ENCODE results near the gene GCN1. TPM values are rescaled to one million over a fixed set of nuclear protein-coding genes. Genes with fewer than 3 reads are reported as not detected.

The GCN1 gene
- total RNA-seq, 4 donors from 2014 or later = 39.5 to 117 (median 63.7) TPM

GRCh38 chr12:120157678-120158077, 36.8 kb downstream of the GCN1 start:
- Histone ChIP-seq H3K4me3 (no peak overlapping the region), H3K4me1 (no peaks in the 10 kb centered on the region), H3K27me3 (no peaks in the 10 kb centered on the region), H3K27ac (no peak overlapping the region), H3K9me3 (no peaks in the 10 kb centered on the region), H3K36me3 (peaks cover 62 to 100% (median 91%) of the 10 kb centered on the region in 3 donors)
- intact Hi-C loops (cut with DNase I) = no loop called here
- no peak for DNase-seq
- 70 to 86% methylated on average over 8 to 10 of the region's 11 CpGs for WGBS, 2 donors
- TF ChIP-seq, protein P1, sequence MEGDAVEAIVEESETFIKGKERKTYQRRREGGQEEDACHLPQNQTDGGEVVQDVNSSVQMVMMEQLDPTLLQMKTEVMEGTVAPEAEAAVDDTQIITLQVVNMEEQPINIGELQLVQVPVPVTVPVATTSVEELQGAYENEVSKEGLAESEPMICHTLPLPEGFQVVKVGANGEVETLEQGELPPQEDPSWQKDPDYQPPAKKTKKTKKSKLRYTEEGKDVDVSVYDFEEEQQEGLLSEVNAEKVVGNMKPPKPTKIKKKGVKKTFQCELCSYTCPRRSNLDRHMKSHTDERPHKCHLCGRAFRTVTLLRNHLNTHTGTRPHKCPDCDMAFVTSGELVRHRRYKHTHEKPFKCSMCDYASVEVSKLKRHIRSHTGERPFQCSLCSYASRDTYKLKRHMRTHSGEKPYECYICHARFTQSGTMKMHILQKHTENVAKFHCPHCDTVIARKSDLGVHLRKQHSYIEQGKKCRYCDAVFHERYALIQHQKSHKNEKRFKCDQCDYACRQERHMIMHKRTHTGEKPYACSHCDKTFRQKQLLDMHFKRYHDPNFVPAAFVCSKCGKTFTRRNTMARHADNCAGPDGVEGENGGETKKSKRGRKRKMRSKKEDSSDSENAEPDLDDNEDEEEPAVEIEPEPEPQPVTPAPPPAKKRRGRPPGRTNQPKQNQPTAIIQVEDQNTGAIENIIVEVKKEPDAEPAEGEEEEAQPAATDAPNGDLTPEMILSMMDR (IDR thresholded peaks at IDR 0.05) = no peak
- TF ChIP-seq POLR2A (IDR thresholded peaks at IDR 0.05) = no peak

- no peak overlapping the region for H3K27ac ChIP-seq
- no peaks in the 10 kb centered on the region for H3K27me3 ChIP-seq
- H3K4me3 ChIP-seq = no peak overlapping the region
- H3K9me3 ChIP-seq = no peaks in the 10 kb centered on the region
- intact Hi-C loops (cut with DNase I) = no loop called here
- H3K4me1 ChIP-seq = no peaks in the 10 kb centered on the region
- peaks cover 52 to 99% (median 82%) of the 10 kb centered on the region in 3 donors for H3K36me3 ChIP-seq
- no peak for DNase-seq
- TF ChIP-seq POLR2A (IDR thresholded peaks at IDR 0.05) = no peak
- TF ChIP-seq, protein P1 (IDR thresholded peaks at IDR 0.05) = no peak
- WGBS, 2 donors = 64 to 93% methylated on average over 14 to 15 of the region's 22 CpGs
These were observed 37.9 kb downstream of the GCN1 start for GRCh38 chr12:120156315-120157259.

GRCh38 chr12:120155072-120155471, 39.4 kb downstream of the GCN1 start:
- H3K4me3 ChIP-seq = no peak overlapping the region
- H3K27ac ChIP-seq = no peak overlapping the region
- no peak for DNase-seq
- intact Hi-C loops (cut with DNase I) = no loop called here
- 89 to 93% methylated on average over 6 to 7 of the region's 15 CpGs for WGBS, 2 donors
- no peaks in the 10 kb centered on the region for H3K27me3 ChIP-seq
- H3K4me1 ChIP-seq = no peaks in the 10 kb centered on the region
- peaks cover 49 to 99% (median 77%) of the 10 kb centered on the region in 3 donors for H3K36me3 ChIP-seq
- H3K9me3 ChIP-seq = no peaks in the 10 kb centered on the region
- no peak for TF ChIP-seq POLR2A (IDR thresholded peaks at IDR 0.05)
- TF ChIP-seq, protein P1 (IDR thresholded peaks at IDR 0.05) = no peak

- intact Hi-C loops (cut with DNase I) = no loop called here
- no peak overlapping the region for H3K4me3 ChIP-seq
- H3K36me3 ChIP-seq = peaks cover 46 to 99% (median 75%) of the 10 kb centered on the region in 3 donors
- TF ChIP-seq, protein P1 (IDR thresholded peaks at IDR 0.05) = no peak
- no peak for TF ChIP-seq POLR2A (IDR thresholded peaks at IDR 0.05)
- no peaks in the 10 kb centered on the region for H3K4me1 ChIP-seq
- H3K27ac ChIP-seq = no peak overlapping the region
- no peak for DNase-seq
- 92 to 95% methylated on average over 19 of the region's 22 CpGs for WGBS, 2 donors
- H3K27me3 ChIP-seq = no peaks in the 10 kb centered on the region
- H3K9me3 ChIP-seq = no peaks in the 10 kb centered on the region
These were observed 43.5 kb downstream of the GCN1 start for GRCh38 chr12:120150919-120151525.

- no peak for TF ChIP-seq POLR2A (IDR thresholded peaks at IDR 0.05)
- TF ChIP-seq, protein P1 (IDR thresholded peaks at IDR 0.05) = no peak
- Histone ChIP-seq H3K9me3 (no peaks in the 10 kb centered on the region), H3K27me3 (no peaks in the 10 kb centered on the region), H3K4me3 (no peak overlapping the region), H3K4me1 (no peaks in the 10 kb centered on the region), H3K27ac (no peak overlapping the region), H3K36me3 (peaks cover 40 to 99% (median 67%) of the 10 kb centered on the region in 3 donors)
- DNase-seq = no peak
- 89 to 93% methylated on average over 5 to 8 of the region's 11 CpGs for WGBS, 2 donors
- intact Hi-C loops (cut with DNase I) = no loop called here
These were observed 46.5 kb downstream of the GCN1 start for GRCh38 chr12:120148011-120148410.
